BLaER1 treated with 17β-estradiol and CSF1 and Interleukin-3, amounts not matched to agents 10 nM and 100 nM (cell line): Measurements from ENCODE around the gene AAGAB.
"Not testable (repeated sequence)": the region's sequence is repeated elsewhere in the genome, so short reads cannot be mapped to it uniquely, and the experiment has no call there.

Experiments
- H3K27ac ChIP-seq, 11 experiments: shearing (Covaris generic); formaldehyde crosslinking; 2 replicates each; pipeline ENCODE4 v1.8.1; 2022
- H3K27me3 ChIP-seq, 11 experiments: shearing (Covaris generic); formaldehyde crosslinking; 2 replicates each; pipeline ENCODE4 v1.8.1; 2022
- H3K36me3 ChIP-seq, 11 experiments: shearing (Covaris generic); formaldehyde crosslinking; 2 replicates each; pipeline ENCODE4 v1.8.1; 2022
- H3K4me1 ChIP-seq, 10 experiments: shearing (Covaris generic); formaldehyde crosslinking; 2 replicates each; pipeline ENCODE4 v1.8.1; 2022
- H3K4me2 ChIP-seq, 11 experiments: shearing (Covaris generic); formaldehyde crosslinking; 2 replicates each; pipeline ENCODE4 v1.8.1; 2022
- H3K4me3 ChIP-seq, 10 experiments: shearing (Covaris generic); formaldehyde crosslinking; 2 replicates each; pipeline ENCODE4 v1.8.1; 2022
- H3K9ac ChIP-seq, 11 experiments: shearing (Covaris generic); formaldehyde crosslinking; 2 replicates each; pipeline ENCODE4 v1.8.1; 2022
- H3K9me3 ChIP-seq, 11 experiments: shearing (Covaris generic); formaldehyde crosslinking; replicated peaks in 1 of 11; 2 replicates each; pipeline ENCODE4 v1.8.1; 2022
- H4K20me1 ChIP-seq, 11 experiments: shearing (Covaris generic); formaldehyde crosslinking; 2 replicates each; pipeline ENCODE4 v1.8.1; 2022
- Cebpa-rat ChIP-seq, 11 experiments: shearing (Covaris generic); IDR thresholded peaks; 2 replicates each; pipeline ENCODE4 v1.8.1; 2022

AAGAB gene

GRCh38 chr15:67254238-67255175 is at the start of gene AAGAB, which contains the start of gene IQCH:
Gene AAGAB (minus strand): TSS chr15:67254661. CDS start chr15:67254631, 30 bp downstream.
Gene IQCH (plus strand): TSS chr15:67254786. CDS start chr15:67254897, 111 bp downstream.
- Histone ChIP-seq H3K27ac (peak within 1 kb of the TSS; percentile 74 to 91 (median 83)), H3K27me3 (no peaks in the 10 kb centered on the region), H3K4me2 (peak within 1 kb of the TSS; percentile 80 to 96 (median 91)), H3K36me3 (0 out of 22 replicates have a peak, but pooled peaks cover 0 to 4% (median 0%) of the 10 kb centered on the region in 11 experiments), H3K9me3 (no peaks in the 10 kb centered on the region), H3K4me1 (peaks cover 15 to 32% (median 20%) of the 10 kb centered on the region in 10 experiments), H3K9ac (peak within 1 kb of the TSS; percentile 80 to 95 (median 89)), H3K4me3 (peak within 1 kb of the TSS; percentile 71 to 93 (median 84)), H4K20me1 (peaks cover 0 to 31% (median 0%) of the 10 kb centered on the region in 11 experiments; a peak in 5 of 22 replicates)
- TF ChIP-seq Cebpa-rat (IDR thresholded peaks at IDR 0.05) = no peak

DNA sequence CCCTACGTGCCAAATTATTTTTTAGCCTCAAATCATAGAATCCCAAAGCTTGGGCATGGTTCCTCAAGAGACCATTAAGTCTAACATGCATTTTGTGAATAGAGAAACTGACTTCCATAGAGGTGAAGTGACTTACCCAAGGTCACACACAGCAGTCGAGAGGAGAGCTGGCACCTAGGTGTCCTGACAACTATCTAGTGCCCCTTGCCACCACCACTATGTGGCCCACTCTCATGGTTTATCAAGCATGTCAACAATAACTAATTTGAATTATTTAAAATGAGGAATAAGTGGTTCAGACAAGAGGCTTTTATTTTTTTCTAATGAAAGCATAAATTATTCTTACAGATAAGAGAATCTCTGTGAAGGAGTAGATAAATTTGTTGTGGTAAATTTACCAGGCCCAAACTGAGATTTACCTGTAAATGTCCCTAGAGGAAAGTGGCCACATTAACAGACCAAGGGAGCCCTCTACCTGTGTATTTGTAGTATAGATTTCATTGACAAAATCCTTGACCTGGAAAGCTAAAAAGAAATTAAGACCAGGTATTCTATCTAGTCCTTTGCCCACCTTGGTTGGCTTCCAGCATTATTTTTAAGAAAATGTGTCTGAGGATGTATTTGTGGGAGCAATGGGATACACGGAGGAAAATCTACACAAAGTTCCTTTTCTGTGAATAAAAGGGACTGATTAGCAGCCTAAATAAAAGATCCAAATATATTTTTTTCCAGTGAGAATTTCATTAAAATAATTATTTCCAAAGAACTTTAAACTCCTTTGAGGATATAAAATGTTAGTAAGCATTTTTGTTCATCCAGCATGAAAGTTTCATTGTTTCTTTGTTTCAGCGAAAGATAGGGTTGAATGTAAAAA is 49.3 kb upstream of the AAGAB start:
- H3K9me3 ChIP-seq = no peaks in the 10 kb centered on the region
- no peaks in the 10 kb centered on the region for H3K27me3 ChIP-seq
- H4K20me1 ChIP-seq = no peaks in the 10 kb centered on the region
- no peak overlapping the region for H3K9ac ChIP-seq
- H3K4me3 ChIP-seq = no peak overlapping the region
- H3K27ac ChIP-seq = no peak overlapping the region
- no peak for TF ChIP-seq Cebpa-rat (IDR thresholded peaks at IDR 0.05)
- H3K36me3 ChIP-seq = no peaks in the 10 kb centered on the region
- peaks cover 6 to 10% (median 9%) of the 10 kb centered on the region in 10 experiments; a peak in 17 of 20 replicates for H3K4me1 ChIP-seq
- no peak overlapping the region for H3K4me2 ChIP-seq

DNA sequence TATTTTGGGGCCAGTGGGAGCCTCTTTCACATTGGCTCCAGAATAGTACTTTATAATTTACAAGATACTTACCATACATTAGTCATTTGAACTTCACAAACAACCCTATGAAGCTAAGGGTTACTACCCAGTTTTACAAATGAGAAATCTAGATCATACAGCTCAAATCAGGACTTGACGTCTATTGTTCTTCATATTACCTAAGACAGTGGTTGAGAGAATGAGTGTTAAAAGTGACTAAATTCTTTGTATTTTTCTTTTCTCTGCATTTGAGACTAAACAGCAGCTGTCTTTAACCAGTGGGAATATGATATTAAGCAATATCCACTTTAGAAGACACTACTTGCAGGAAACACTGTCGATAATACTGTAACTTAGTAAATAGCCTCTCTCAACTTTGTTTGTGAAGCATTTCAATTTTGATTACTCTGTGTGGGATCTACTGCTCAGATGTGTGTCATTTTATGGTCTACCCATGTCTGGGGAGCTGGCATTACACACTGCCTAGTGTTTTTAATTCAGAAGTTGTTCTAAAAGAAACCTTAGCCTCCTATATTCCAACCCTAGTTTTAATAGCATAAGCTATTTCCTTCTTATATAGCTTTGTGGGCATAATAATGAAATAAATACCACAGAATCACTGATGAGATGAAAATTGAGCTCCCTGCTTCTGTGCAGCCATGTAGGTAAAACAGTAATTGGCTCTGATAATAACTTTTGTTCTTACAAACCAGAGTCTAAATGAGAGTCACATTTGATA is 46.0 kb upstream of the AAGAB start:
- Histone ChIP-seq H4K20me1 (no peaks in the 10 kb centered on the region), H3K9me3 (no peaks in the 10 kb centered on the region), H3K4me2 (no peak overlapping the region), H3K27me3 (no peaks in the 10 kb centered on the region), H3K9ac (no peak overlapping the region), H3K27ac (no peak overlapping the region), H3K36me3 (no peaks in the 10 kb centered on the region), H3K4me1 (no peaks in the 10 kb centered on the region; a peak in 1 of 20 replicates), H3K4me3 (no peak overlapping the region)
- TF ChIP-seq Cebpa-rat (IDR thresholded peaks at IDR 0.05) = no peak

- no peak for TF ChIP-seq Cebpa-rat (IDR thresholded peaks at IDR 0.05)
- Histone ChIP-seq H3K9ac (no peak overlapping the region), H4K20me1 (no peaks in the 10 kb centered on the region), H3K27ac (no peak overlapping the region), H3K27me3 (no peaks in the 10 kb centered on the region), H3K4me3 (no peak overlapping the region), H3K4me1 (no peaks in the 10 kb centered on the region; a peak in 1 of 20 replicates), H3K9me3 (no peaks in the 10 kb centered on the region), H3K4me2 (no peak overlapping the region), H3K36me3 (no peaks in the 10 kb centered on the region)
Observed at GRCh38 chr15:67296684-67297083, 42.2 kb upstream of the AAGAB start.

- TF ChIP-seq Cebpa-rat (IDR thresholded peaks at IDR 0.05) = no peak
- H4K20me1 ChIP-seq = no peaks in the 10 kb centered on the region
- H3K4me3 ChIP-seq = no peak overlapping the region
- H3K27ac ChIP-seq = no peak overlapping the region
- H3K9ac ChIP-seq = no peak overlapping the region
- H3K4me1 ChIP-seq = no peaks in the 10 kb centered on the region; a peak in 1 of 20 replicates
- H3K9me3 ChIP-seq = no peaks in the 10 kb centered on the region
- H3K4me2 ChIP-seq = no peak overlapping the region
- H3K36me3 ChIP-seq = no peaks in the 10 kb centered on the region
- H3K27me3 ChIP-seq = no peaks in the 10 kb centered on the region
Observed at GRCh38 chr15:67296188-67296587, 41.7 kb upstream of the AAGAB start.

- Histone ChIP-seq H3K27ac (no peak overlapping the region), H3K4me3 (no peak overlapping the region), H3K9me3 (peaks cover 21 to 42% (median 29%) of the 10 kb centered on the region in 11 experiments), H3K4me1 (no peaks in the 10 kb centered on the region), H3K36me3 (0 out of 22 replicates have a peak, but pooled peaks cover 0 to 4% (median 0%) of the 10 kb centered on the region in 11 experiments), H3K9ac (no peak overlapping the region), H3K27me3 (no peaks in the 10 kb centered on the region), H3K4me2 (no peak overlapping the region), H4K20me1 (no peaks in the 10 kb centered on the region)
- TF ChIP-seq Cebpa-rat (IDR thresholded peaks at IDR 0.05) = peak in 1 of 11 experiments; percentile 44; a peak in 1 of 22 replicates
Observed at GRCh38 chr15:67290319-67290718, 35.9 kb upstream of the AAGAB start.

DNA sequence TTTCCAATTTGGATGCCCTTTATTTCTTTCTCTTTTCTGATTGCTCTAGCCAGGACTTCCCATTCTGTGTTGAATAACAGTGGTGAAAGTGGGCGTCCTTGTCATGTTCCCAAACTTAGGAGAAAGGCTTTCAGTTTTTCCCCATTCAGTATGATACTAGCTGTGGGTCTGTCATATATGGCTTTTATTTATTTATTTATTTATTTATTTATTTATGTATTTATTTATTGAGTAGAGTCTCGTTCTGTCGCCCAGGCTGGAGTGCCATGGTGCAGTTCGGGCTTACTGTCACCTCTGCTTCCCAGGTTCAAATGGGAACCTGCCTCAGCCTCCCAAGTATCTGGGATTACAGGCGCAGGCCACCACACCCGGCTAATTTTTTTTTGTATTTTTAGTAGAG is 31.9 kb upstream of the AAGAB start:
- not testable (repeated sequence) for H3K4me3 ChIP-seq, H3K4me1 ChIP-seq, H4K20me1 ChIP-seq, H3K27me3 ChIP-seq, H3K36me3 ChIP-seq, H3K4me2 ChIP-seq, H3K9ac ChIP-seq, H3K27ac ChIP-seq
- peaks cover 23 to 51% (median 38%) of the 10 kb centered on the region in 11 experiments for H3K9me3 ChIP-seq

- H3K36me3 ChIP-seq, H3K4me2 ChIP-seq, H3K4me1 ChIP-seq, H3K27ac ChIP-seq, H4K20me1 ChIP-seq, H3K27me3 ChIP-seq, H3K9ac ChIP-seq, H3K4me3 ChIP-seq: not testable (repeated sequence)
- peaks cover 23 to 51% (median 38%) of the 10 kb centered on the region in 11 experiments for H3K9me3 ChIP-seq
Observed at GRCh38 chr15:67285625-67286024, 31.2 kb upstream of the AAGAB start.
